ENCODE measurements around the gene OSBPL3. TPM values are rescaled to one million over a fixed set of nuclear protein-coding genes. Genes with fewer than 3 reads are reported as not detected.
A peak's percentile ranks its signal among the peaks of the same experiment; 100 is the strongest.

The OSBPL3 gene
- total and polyA plus RNA-seq, 12 donors: 1.1 to 8.4 (median 3.1) TPM

GRCh38 chr7:24754906-24755506, 225.0 kb downstream of the OSBPL3 start:
- no peaks in the 10 kb centered on the region for H3K36me3 ChIP-seq (replicated peaks in 1 of 2)
- intact Hi-C loops (cut with DNase I): no loop called here
- TF ChIP-seq, protein P1, sequence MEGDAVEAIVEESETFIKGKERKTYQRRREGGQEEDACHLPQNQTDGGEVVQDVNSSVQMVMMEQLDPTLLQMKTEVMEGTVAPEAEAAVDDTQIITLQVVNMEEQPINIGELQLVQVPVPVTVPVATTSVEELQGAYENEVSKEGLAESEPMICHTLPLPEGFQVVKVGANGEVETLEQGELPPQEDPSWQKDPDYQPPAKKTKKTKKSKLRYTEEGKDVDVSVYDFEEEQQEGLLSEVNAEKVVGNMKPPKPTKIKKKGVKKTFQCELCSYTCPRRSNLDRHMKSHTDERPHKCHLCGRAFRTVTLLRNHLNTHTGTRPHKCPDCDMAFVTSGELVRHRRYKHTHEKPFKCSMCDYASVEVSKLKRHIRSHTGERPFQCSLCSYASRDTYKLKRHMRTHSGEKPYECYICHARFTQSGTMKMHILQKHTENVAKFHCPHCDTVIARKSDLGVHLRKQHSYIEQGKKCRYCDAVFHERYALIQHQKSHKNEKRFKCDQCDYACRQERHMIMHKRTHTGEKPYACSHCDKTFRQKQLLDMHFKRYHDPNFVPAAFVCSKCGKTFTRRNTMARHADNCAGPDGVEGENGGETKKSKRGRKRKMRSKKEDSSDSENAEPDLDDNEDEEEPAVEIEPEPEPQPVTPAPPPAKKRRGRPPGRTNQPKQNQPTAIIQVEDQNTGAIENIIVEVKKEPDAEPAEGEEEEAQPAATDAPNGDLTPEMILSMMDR (IDR thresholded peaks at IDR 0.05): no peak
- no peak for TF ChIP-seq POLR2A (IDR thresholded peaks at IDR 0.05)
- H3K4me3 ChIP-seq: no peak overlapping the region
- peaks cover 5 to 6% of the 10 kb centered on the region in 2 donors for H3K4me1 ChIP-seq (replicated peaks in 1 of 2)
- no peak for DNase-seq
- WGBS, 4 donors: 72 to 77% (median 73%) methylated on average over 3 of the region's 3 CpGs
- no peaks in the 10 kb centered on the region for H3K27me3 ChIP-seq
- peak overlapping the region in 1 of 5 donors; percentile 25 for H3K27ac ChIP-seq
- no peaks in the 10 kb centered on the region for H3K9me3 ChIP-seq (replicated peaks in 1 of 3)

GRCh38 chr7:24752073-24752800, 227.7 kb downstream of the OSBPL3 start:
- H3K4me3 ChIP-seq: no peak overlapping the region
- no peaks in the 10 kb centered on the region for H3K4me1 ChIP-seq (replicated peaks in 1 of 2)
- H3K27ac ChIP-seq: no peak overlapping the region
- TF ChIP-seq, protein P1 (IDR thresholded peaks at IDR 0.05): no peak
- no peak for TF ChIP-seq POLR2A (IDR thresholded peaks at IDR 0.05)
- DNase-seq: no peak
- no peaks in the 10 kb centered on the region for H3K36me3 ChIP-seq (replicated peaks in 1 of 2)
- 69 to 93% (median 83%) methylated on average over 3 of the region's 3 CpGs for WGBS, 4 donors
- no peaks in the 10 kb centered on the region for H3K27me3 ChIP-seq
- intact Hi-C loops (cut with DNase I): no loop called here
- H3K9me3 ChIP-seq (replicated peaks in 1 of 3): no peaks in the 10 kb centered on the region

- no peak for TF ChIP-seq POLR2A (IDR thresholded peaks at IDR 0.05)
- TF ChIP-seq, protein P1 (IDR thresholded peaks at IDR 0.05): no peak
- intact Hi-C loops (cut with DNase I): no loop called here
- Histone ChIP-seq H3K4me1 (replicated peaks in 1 of 2) (no peaks in the 10 kb centered on the region), H3K36me3 (replicated peaks in 1 of 2) (no peaks in the 10 kb centered on the region), H3K9me3 (replicated peaks in 1 of 3) (no peaks in the 10 kb centered on the region), H3K27ac (no peak overlapping the region), H3K4me3 (no peak overlapping the region), H3K27me3 (no peaks in the 10 kb centered on the region)
- DNase-seq: no peak
- WGBS, 4 donors: 63 to 89% (median 78%) methylated on average over 1 of the region's 1 CpG
These were observed 228.5 kb downstream of the OSBPL3 start for GRCh38 chr7:24751484-24751883.

DNA sequence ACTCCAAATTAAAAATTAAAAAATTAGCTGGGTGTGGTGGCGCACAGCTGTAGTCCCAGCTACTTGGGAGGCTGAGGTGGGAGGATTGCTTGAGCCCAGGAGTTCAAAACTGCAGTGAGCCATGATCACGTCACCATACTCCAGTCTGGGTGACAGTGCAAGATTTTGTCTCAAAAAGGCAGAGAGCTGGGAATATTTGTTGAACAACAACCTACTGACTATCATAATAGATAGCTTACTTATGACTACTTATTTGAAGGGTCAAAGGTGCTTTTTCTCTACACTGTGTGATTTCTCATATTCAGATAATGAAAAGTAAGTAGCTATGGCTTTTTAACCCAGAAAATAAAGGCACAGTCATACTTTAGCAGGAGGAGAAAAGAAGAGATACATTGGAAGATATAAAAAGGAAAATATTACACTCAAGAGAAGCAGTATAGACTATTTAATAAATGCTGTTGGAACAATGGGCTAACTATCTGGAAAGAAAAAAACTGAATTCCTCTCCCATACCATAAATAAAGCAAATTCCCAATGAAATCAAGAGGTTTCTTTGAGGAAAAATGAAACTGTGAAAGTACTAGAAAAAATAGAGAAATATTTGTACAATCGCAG, 229.4 kb downstream of the OSBPL3 start:
- Histone ChIP-seq H3K36me3 (replicated peaks in 1 of 2) (no peaks in the 10 kb centered on the region), H3K27me3 (no peaks in the 10 kb centered on the region), H3K4me1 (replicated peaks in 1 of 2) (no peaks in the 10 kb centered on the region), H3K9me3 (replicated peaks in 1 of 3) (no peaks in the 10 kb centered on the region), H3K27ac (no peak overlapping the region), H3K4me3 (no peak overlapping the region)
- intact Hi-C loops (cut with DNase I): no loop called here
- DNase-seq: no peak
- 86 to 90% (median 89%) methylated on average over 3 of the region's 3 CpGs for WGBS, 4 donors
- TF ChIP-seq, protein P1 (IDR thresholded peaks at IDR 0.05): no peak
- TF ChIP-seq POLR2A (IDR thresholded peaks at IDR 0.05): no peak
